B cell (primary cell): Measurements from ENCODE around the gene CEACAM1. TPM values are rescaled to one million over a fixed set of nuclear protein-coding genes. Genes with fewer than 3 reads are reported as not detected.

Experiments
- ATAC-seq: fragments of 200-7000 bp; cut with Tn5 transposase; one replicate; pipeline ENCODE4 v1.10.0; 2021; ENCODE audit warnings: low read depth, mild to moderate bottlenecking, moderate number of reproducible peaks, moderate library complexity
- CTCF ChIA-PET: fragments of 350-600 bp; sonication (Branson Sonifier 250); formaldehyde crosslinking; loops from one replicate; lab custom pipeline; 2021; ENCODE audit warnings: antibody characterized with exemption, inconsistent platforms; lab: Charles Lee
- POLR2A ChIA-PET: fragments of 350-600 bp; sonication (Branson Sonifier 250); formaldehyde crosslinking; loops from one replicate; lab custom pipeline; 2021; ENCODE audit warnings: antibody characterized with exemption; lab: Charles Lee
- DNase-seq: peaks from one replicate; pipeline ENCODE4 v3.0.0; 2013
- H2AFZ ChIP-seq: 2 replicates; pipeline ENCODE4 v1.6.1; 2012; ENCODE audit warnings: mild to moderate bottlenecking, low read depth, low read length; ENCODE audit not compliant: insufficient read depth, poor library complexity, severe bottlenecking
- H3K27ac ChIP-seq, 2 donors: 1 replicate in 1 of 2; 2 replicates in 1 of 2; pipeline ENCODE4 v1.5.1; 2012 to 2013; ENCODE audit warnings: low read length in 2 of 2, mild to moderate bottlenecking in 2 of 2, moderate library complexity in 1 of 2
- H3K27me3 ChIP-seq, 4 experiments: fragments of 200-600 bp in 1 of 4; sonication (generic) in 1 of 4; replicated peaks in 1 of 4; 1 replicate in 2 of 4; 2 replicates in 2 of 4; pipeline versions ENCODE4 v1.6.1 to v1.7.0; 2013 to 2016; ENCODE audit warnings: low read length in 3 of 4, mild to moderate bottlenecking in 2 of 4, mixed read lengths in 1 of 4, moderate library complexity in 1 of 4; ENCODE audit not compliant: insufficient read depth in 4 of 4, control insufficient read depth in 3 of 4; ENCODE audit errors: control extremely low read depth in 1 of 4
- H3K36me3 ChIP-seq, 2 experiments: replicated peaks in 1 of 2; 1 replicate in 1 of 2; 2 replicates in 1 of 2; pipeline versions ENCODE4 v1.6.1 to v1.7.1; 2013; ENCODE audit warnings: low read length in 1 of 2; ENCODE audit not compliant: insufficient read depth in 2 of 2, control insufficient read depth in 1 of 2; ENCODE audit errors: control extremely low read depth in 1 of 2, extremely low read depth in 1 of 2
- H3K4me1 ChIP-seq, 2 donors: fragments of 200-600 bp in 1 of 2; sonication (generic) in 1 of 2; 1 replicate in 1 of 2; 2 replicates in 1 of 2; pipeline versions ENCODE4 v1.5.1 to v1.6.1; 2013 to 2017; ENCODE audit warnings: low read length in 2 of 2; ENCODE audit not compliant: control insufficient read depth in 2 of 2, insufficient read depth in 2 of 2
- H3K4me2 ChIP-seq: replicated peaks from 2 replicates; pipeline ENCODE3; 2012; ENCODE audit warnings: mild to moderate bottlenecking, low read depth, low read length; ENCODE audit not compliant: poor library complexity, severe bottlenecking
- H3K4me3 ChIP-seq, 5 experiments: fragments of 200-600 bp in 1 of 5; sonication (generic) in 1 of 5; 1 replicate in 3 of 5; 2 replicates in 2 of 5; pipeline versions ENCODE4 v1.5.1 to v1.7.0; 2011 to 2016; ENCODE audit warnings: low read length in 4 of 5, mild to moderate bottlenecking in 4 of 5, low read depth in 2 of 5, control low read depth in 1 of 5, moderate library complexity in 1 of 5; ENCODE audit not compliant: insufficient read depth in 1 of 5; ENCODE audit errors: control extremely low read depth in 1 of 5, extremely low read depth in 1 of 5
- H3K79me2 ChIP-seq: fragments of 200-600 bp; sonication (generic); one replicate; pipeline ENCODE4 v1.6.0; 2016; ENCODE audit warnings: low read length; ENCODE audit not compliant: control insufficient read depth, insufficient read depth
- H3K9ac ChIP-seq: fragments of 200-600 bp; sonication (generic); 2 replicates; pipeline ENCODE4 v1.6.1; 2017; ENCODE audit warnings: mild to moderate bottlenecking, low read length, moderate library complexity
- H3K9me3 ChIP-seq, 3 donors: one replicate each; pipeline versions ENCODE4 v1.6.1 to v1.7.1; 2013; ENCODE audit warnings: low read length in 2 of 3; ENCODE audit not compliant: control insufficient read depth in 2 of 3, insufficient read depth in 1 of 3; ENCODE audit errors: control extremely low read depth in 1 of 3
- H4K20me1 ChIP-seq: 2 replicates; pipeline ENCODE4 v1.6.0; 2012; ENCODE audit warnings: mild to moderate bottlenecking, low read length; ENCODE audit not compliant: insufficient read depth, control insufficient read depth, poor library complexity, severe bottlenecking
- H3K27ac Mint-ChIP-seq: one replicate; pipeline ENCODE4 v1.8.0; 2021; ENCODE audit warnings: mixed read lengths
- H3K27me3 Mint-ChIP-seq: one replicate; pipeline ENCODE4 v1.8.0; 2021; ENCODE audit warnings: mixed read lengths
- H3K4me1 Mint-ChIP-seq: one replicate; pipeline ENCODE4 v1.8.0; 2021; ENCODE audit warnings: mixed read lengths
- H3K4me3 Mint-ChIP-seq: one replicate; pipeline ENCODE4 v1.8.0; 2021; ENCODE audit warnings: mixed read lengths
- H3K9me3 Mint-ChIP-seq: one replicate; pipeline ENCODE4 v1.8.0; 2022; ENCODE audit warnings: mixed read lengths; ENCODE audit not compliant: insufficient read depth
- CTCF ChIP-seq: fragments of 200-600 bp; IDR thresholded peaks from one replicate; pipeline ENCODE4 v1.8.0; 2022; ENCODE audit warnings: antibody characterized with exemption, mild to moderate bottlenecking
- EZH2 ChIP-seq: IDR thresholded peaks from 2 replicates; pipeline ENCODE4 v1.6.1; 2012; ENCODE audit warnings: borderline replicate concordance, low read depth, mild to moderate bottlenecking, moderate library complexity, low read length; ENCODE audit not compliant: insufficient read depth, poor library complexity, severe bottlenecking
- WGBS: methylation state at CpG from one replicate; pipeline ENCODE4 v1.1.5; 2013; ENCODE audit warnings: missing lambda C conversion rate; ENCODE audit not compliant: insufficient coverage; 5-methylcytosine and 5-hydroxymethylcytosine counted together
- intact Hi-C: fragments of 100-400 bp; cut with micrococcal nuclease; formaldehyde crosslinking; loops from one replicate; pipeline ENCODE4 v1.10.0; 2022
- polyA plus RNA-seq: library from polyadenylated mRNA; depleted of rRNA; stranded (reverse); fragments of >200 nt; gene quantifications from 2 replicates; pipeline ENCODE4 v1.2.3, GENCODE V29; 2012
- small RNA-seq: library from RNA; depleted of rRNA; stranded (forward); fragments of <200 nt; gene quantifications from one replicate; pipeline ENCODE3, GENCODE V24; 2012; ENCODE audit warnings: low replicate concordance, low read depth; ENCODE audit not compliant: insufficient read length
- total RNA-seq, 2 donors: library from RNA; stranded (reverse); fragments of 120-200 nt in 1 of 2; gene quantifications; 1 replicate in 1 of 2; 2 replicates in 1 of 2; pipeline versions ENCODE4 v1.2.3 to v1.2.4, GENCODE V29; 2013 to 2022

Gene CEACAM1
- total and polyA plus RNA-seq, 2 donors (not counting 1 experiment from before 2014, with no cell fraction given): 8.8 to 14.6 TPM

- WGBS: 67% methylated on average over 2 of the region's 2 CpGs
- POLR2A ChIA-PET: no interaction called here
- peaks cover 34% of the 10 kb centered on the region for H3K4me1 Mint-ChIP-seq
These were observed 68.4 kb downstream of the CEACAM1 start for GRCh38 chr19:42459926-42460325.

More at GRCh38 chr19:42459926-42460325, 68.4 kb downstream of the CEACAM1 start:
- no peak overlapping the region for H3K4me3 ChIP-seq
- no peak for TF ChIP-seq EZH2
- no peak for TF ChIP-seq CTCF
- CTCF ChIA-PET: interaction anchor here (1.0 to 12.9 kb wide), 3 partner anchors 9 to 69 kb away, joined by 3 to 348 read pairs (median 3); partner anchors contain the start of gene CEACAM1
- no peak overlapping the region for H3K27ac ChIP-seq
- no peaks in the 10 kb centered on the region for H3K9me3 ChIP-seq
- H2AFZ ChIP-seq: no peak overlapping the region
- no peak for ATAC-seq
- H3K27me3 ChIP-seq: no peaks in the 10 kb centered on the region
- Mint-ChIP-seq H3K4me3 (no peak overlapping the region), H3K27ac (no peak overlapping the region), H3K27me3 (no peaks in the 10 kb centered on the region), H3K9me3 (no peaks in the 10 kb centered on the region)
- peaks cover 26 to 31% of the 10 kb centered on the region in 2 donors for H3K4me1 ChIP-seq
- no peaks in the 10 kb centered on the region for H4K20me1 ChIP-seq
- no peak overlapping the region for H3K4me2 ChIP-seq
- no peaks in the 10 kb centered on the region for H3K36me3 ChIP-seq
- H3K9ac ChIP-seq: no peak overlapping the region
- intact Hi-C loops: no loop called here
- no peak for DNase-seq
- no peaks in the 10 kb centered on the region for H3K79me2 ChIP-seq

Small RNA genes within 50 kb of the gene (small RNA-seq; reads per million reads assigned to genes)
- gene RNU4-60P: not detected

Other genes starting within 250 kb of the CEACAM1 start
- gene PRR19, start 226.3 kb downstream of the CEACAM1 start, total RNA-seq: 0.41 and 0.54 TPM in 2 replicates
- gene PRR19, start 226.3 kb downstream of the CEACAM1 start, polyA plus RNA-seq: 0.26 and 0.39 TPM in 2 replicates
- 13.6 and 15.9 TPM in 2 replicates for gene PAFAH1B3, start 225.9 kb downstream of the CEACAM1 start, total RNA-seq
- gene PAFAH1B3, start 225.9 kb downstream of the CEACAM1 start, polyA plus RNA-seq: 20.8 and 29.2 TPM in 2 replicates
- gene TMEM145, start 215.2 kb downstream of the CEACAM1 start, total RNA-seq: not detected in 2 replicates
- not detected in 2 replicates for gene TMEM145, start 215.2 kb downstream of the CEACAM1 start, polyA plus RNA-seq
- 26.5 and 26.6 TPM in 2 replicates for gene MEGF8, start 202.8 kb downstream of the CEACAM1 start, total RNA-seq
- 8.2 and 8.8 TPM in 2 replicates for gene MEGF8, start 202.8 kb downstream of the CEACAM1 start, polyA plus RNA-seq
- gene CNFN, start 138.2 kb downstream of the CEACAM1 start, total RNA-seq: 4.0 and 4.1 TPM in 2 replicates
- 10.1 and 23.2 TPM in 2 replicates for gene CNFN, start 138.2 kb downstream of the CEACAM1 start, polyA plus RNA-seq
- gene LIPE, start 101.1 kb downstream of the CEACAM1 start, total RNA-seq: 46.2 and 46.9 TPM in 2 replicates
- gene LIPE, start 101.1 kb downstream of the CEACAM1 start, polyA plus RNA-seq: 46.8 and 49.4 TPM in 2 replicates
- not detected in 2 replicates for gene CXCL17, start 85.5 kb downstream of the CEACAM1 start, total RNA-seq
- gene CXCL17, start 85.5 kb downstream of the CEACAM1 start, polyA plus RNA-seq: not detected in 2 replicates
- not detected in 2 replicates for gene CEACAM8, start 66.4 kb upstream of the CEACAM1 start, total RNA-seq
- gene CEACAM8, start 66.4 kb upstream of the CEACAM1 start, polyA plus RNA-seq: not detected in 2 replicates
- not detected in 2 replicates for gene PSG3, start 212.0 kb upstream of the CEACAM1 start, total RNA-seq
- gene PSG3, start 212.0 kb upstream of the CEACAM1 start, polyA plus RNA-seq: not detected in 2 replicates
- gene PSG8, start 237.2 kb upstream of the CEACAM1 start, total RNA-seq: not detected in 2 replicates
- gene PSG8, start 237.2 kb upstream of the CEACAM1 start, polyA plus RNA-seq: not detected in 2 replicates